LNCAP (cell line): ENCODE measurements around the gene MGMT.

Experiments
- TF ChIP-seq, protein P1 (sequence below): fragments of 450-650 bp; IDR thresholded peaks from 2 replicates; pipeline ENCODE4 v1.5.1; 2017; ENCODE audit warnings: mild to moderate bottlenecking

MGMT gene

DNA sequence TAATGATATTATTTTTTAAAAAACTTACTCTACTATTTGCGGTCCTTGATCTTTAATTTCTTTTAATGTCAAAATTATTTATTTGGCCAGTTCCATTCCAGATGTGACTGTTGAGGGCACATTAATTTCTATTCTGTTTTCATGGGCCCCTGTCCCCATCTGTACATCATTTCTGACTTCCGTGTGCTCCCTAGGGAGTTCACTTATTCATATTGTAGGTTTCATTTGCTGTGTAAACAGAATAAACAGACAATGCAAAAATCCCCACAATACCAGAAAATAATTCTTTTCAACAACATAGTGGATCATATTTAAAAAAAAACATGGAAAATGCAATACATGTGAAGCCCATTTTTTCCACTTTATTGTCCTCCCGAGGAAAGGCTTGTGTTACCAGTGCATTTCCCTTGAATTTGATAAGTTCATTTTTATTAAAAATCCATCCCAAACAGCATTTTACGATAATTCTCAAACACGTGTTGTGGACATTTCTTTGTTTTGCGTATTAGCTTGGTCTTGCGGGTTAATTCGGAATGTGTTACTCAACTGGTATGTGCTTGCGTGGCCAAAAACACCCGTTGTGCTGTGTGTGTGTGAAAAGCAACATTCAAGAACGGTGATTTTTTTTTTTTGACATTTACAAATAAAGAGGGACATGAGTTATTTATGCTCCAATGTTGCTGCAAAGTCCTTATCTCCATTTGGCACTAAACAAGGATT is 138.4 kb downstream of the MGMT start:
- TF ChIP-seq, protein P1, sequence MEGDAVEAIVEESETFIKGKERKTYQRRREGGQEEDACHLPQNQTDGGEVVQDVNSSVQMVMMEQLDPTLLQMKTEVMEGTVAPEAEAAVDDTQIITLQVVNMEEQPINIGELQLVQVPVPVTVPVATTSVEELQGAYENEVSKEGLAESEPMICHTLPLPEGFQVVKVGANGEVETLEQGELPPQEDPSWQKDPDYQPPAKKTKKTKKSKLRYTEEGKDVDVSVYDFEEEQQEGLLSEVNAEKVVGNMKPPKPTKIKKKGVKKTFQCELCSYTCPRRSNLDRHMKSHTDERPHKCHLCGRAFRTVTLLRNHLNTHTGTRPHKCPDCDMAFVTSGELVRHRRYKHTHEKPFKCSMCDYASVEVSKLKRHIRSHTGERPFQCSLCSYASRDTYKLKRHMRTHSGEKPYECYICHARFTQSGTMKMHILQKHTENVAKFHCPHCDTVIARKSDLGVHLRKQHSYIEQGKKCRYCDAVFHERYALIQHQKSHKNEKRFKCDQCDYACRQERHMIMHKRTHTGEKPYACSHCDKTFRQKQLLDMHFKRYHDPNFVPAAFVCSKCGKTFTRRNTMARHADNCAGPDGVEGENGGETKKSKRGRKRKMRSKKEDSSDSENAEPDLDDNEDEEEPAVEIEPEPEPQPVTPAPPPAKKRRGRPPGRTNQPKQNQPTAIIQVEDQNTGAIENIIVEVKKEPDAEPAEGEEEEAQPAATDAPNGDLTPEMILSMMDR = no peak

DNA sequence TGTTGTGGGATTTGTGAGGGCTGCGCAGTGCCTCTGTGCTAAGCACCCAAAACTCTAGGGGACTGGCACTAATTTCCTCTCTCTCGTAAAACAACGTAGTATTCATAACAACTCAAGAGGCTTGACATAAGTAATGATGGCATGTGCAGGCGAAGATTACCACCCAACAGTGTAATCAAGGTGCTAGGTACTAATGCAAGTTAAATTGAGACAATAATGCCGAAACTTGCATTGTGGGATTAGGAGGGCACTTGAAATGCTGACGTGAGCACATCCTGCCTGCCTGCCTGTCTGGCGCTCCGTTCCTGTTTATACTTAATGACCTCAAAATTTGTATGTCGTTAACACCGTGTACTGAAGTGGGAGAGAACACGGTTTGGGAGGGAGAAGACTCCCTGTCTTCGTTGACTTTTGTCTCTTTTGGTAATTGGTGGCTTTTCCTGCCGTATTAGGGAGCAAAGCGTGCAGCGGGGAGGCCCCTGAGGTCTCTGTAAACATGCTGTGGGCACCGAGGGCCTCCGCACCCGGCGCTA is 139.0 kb downstream of the MGMT start:
- TF ChIP-seq, protein P1 = no peak

DNA sequence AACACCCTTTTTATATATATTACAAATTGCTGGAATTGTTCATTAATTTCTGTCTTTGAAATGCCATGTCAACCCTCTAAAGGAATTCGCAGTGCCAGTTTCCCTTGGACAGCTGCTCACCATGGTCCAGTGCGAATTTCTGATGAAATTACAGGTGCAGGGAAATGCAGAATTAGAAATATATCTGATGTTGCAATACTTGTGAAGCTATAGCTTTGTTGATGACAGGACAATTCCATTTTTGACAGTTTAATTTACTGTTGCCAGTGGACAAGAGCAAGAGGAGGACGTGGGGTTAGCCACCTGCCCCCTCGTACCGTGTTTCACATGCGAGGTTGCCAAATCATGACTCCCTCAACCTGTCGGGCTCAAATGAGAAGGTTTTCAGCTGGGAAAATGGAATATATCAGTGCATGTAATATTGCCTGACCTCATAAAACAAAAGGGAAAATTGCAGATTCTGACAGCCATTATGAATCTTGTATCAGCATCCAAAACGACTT is 140.6 kb downstream of the MGMT start:
- TF ChIP-seq, protein P1 = no peak

DNA sequence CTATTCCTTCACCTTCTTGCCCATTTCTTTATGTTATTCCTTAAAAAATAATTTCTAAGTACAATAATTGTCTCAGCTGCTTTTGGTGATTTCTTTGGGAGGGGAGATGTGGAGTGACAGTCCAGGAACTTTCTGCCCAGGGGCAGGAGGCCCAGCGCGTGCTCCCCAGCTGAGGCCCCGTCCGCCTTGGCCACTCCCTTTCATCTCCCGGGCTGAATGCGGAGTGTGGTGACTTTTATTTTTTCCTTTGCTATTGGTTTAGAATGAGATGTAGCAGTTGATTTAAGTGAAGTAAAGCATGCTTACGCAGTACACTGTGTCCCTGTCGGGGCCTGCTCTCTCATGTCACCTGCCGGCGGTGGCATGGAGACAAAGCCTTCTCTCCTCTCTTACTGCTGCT is 141.6 kb downstream of the MGMT start:
- TF ChIP-seq, protein P1 = no peak

DNA sequence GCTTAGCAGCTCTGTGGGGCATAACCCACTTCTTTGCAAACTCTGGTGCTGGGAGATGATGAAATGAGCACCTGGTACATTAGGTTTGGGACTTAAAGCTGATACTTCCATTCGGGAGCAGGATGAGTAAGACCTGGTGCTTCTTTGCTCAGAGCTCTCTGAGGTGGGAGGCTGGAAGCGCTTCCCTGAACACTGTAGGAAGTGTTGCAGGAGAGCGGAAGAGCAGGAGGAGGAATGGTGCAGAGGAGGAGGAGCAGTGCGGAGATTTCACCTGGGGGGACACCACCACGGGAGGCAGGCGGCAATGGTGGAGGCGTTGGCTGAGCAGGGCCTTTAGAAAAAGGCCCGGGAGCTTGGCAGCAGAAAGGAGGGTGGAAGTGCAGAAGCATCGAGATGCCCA is 142.5 kb downstream of the MGMT start:
- TF ChIP-seq, protein P1 = no peak

DNA sequence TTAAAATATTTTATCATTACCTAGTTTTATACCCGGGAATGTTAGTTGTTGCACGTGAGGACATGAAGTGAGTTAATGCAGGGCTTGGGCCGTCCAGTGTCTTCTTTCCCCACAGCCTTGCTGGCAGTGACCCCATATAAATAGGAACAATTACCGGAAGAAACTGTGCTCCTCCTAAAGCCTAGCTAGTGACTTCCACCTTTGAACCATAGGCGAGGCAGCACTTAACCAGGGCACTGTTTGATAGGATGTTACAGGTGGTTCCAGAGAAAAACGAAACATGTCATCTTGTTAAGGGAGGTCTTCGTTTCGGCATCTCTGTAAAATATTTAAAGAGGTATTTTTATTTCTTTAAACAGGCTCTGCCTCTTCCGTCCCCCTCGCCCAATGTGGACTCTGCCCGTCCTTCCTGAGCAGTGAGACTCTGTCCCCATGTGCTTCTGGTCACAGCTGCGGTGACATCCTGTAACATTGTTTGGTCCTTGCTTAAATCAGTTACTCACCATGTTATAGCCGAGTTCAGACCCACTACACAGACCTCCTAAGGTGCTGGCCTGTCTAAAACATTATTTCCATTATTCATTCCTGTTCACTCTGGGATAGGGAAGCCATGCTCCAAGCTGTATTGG is 145.6 kb downstream of the MGMT start:
- TF ChIP-seq, protein P1 = no peak

DNA sequence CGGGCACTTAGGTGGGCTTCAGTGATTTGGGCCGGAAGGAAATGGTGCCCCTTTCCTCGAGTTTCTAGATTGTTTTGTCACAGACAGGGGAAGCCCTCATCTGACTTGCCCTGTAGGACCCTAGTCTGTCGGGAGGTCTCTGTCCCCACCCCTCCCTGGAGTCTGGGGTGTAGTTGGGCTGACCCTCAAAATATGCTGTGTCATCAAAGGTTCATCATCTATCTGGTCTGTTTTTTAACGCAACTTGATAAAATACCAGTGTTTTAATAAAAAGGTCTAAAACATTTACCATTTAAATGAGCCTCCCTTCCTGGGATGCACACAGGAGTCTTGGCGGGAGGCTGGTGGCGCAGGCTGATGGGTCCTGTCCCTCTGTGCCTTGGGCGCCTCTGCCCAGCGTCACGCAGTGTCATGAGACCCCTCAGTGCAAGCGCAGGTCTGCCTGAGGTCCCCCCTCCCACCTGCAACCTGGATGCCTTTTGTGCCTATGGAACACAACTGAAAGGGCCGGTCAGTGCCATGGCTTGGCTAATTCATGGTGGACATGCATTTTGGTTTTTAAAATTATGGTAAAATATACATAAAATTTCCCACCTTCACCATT is 146.4 kb downstream of the MGMT start:
- TF ChIP-seq, protein P1 = no peak
